Muscle layer of colon (tissue), 2 donors: Measurements from ENCODE around the gene ABLIM3.

ENCODE experiments used
- H3K27ac ChIP-seq: one replicate; pipeline ENCODE4 v1.7.0; 2013; ENCODE audit warnings: low read depth, mild to moderate bottlenecking, low read length, moderate library complexity
- H3K27me3 ChIP-seq, 2 donors: one replicate each; pipeline ENCODE4 v1.7.0; 2013; ENCODE audit warnings: low read length in 2 of 2, mild to moderate bottlenecking in 2 of 2; ENCODE audit not compliant: insufficient read depth in 2 of 2, control insufficient read depth in 1 of 2
- H3K36me3 ChIP-seq: one replicate; pipeline ENCODE4 v1.7.0; 2013; ENCODE audit warnings: mild to moderate bottlenecking, low read length; ENCODE audit not compliant: insufficient read depth
- H3K4me1 ChIP-seq: one replicate; pipeline ENCODE4 v1.7.0; 2013; ENCODE audit warnings: mild to moderate bottlenecking, low read length; ENCODE audit not compliant: insufficient read depth
- H3K4me3 ChIP-seq, 2 donors: one replicate each; pipeline ENCODE4 v1.7.0; 2013; ENCODE audit warnings: low read length in 2 of 2, low read depth in 1 of 2, mild to moderate bottlenecking in 1 of 2, moderate library complexity in 1 of 2
- H3K9ac ChIP-seq: one replicate; pipeline ENCODE4 v1.7.0; 2013; ENCODE audit warnings: low read length
- H3K9me3 ChIP-seq: one replicate; pipeline ENCODE4 v1.7.0; 2013; ENCODE audit warnings: mild to moderate bottlenecking, low read length
- donor health status: abdominal sarcoma.
- donor health status: Adenocarcinoma of cecum.

ABLIM3 gene

GRCh38 chr5:149298163-149298562 is 156.9 kb downstream of the ABLIM3 start:
- H3K9ac ChIP-seq: no peak overlapping the region

DNA sequence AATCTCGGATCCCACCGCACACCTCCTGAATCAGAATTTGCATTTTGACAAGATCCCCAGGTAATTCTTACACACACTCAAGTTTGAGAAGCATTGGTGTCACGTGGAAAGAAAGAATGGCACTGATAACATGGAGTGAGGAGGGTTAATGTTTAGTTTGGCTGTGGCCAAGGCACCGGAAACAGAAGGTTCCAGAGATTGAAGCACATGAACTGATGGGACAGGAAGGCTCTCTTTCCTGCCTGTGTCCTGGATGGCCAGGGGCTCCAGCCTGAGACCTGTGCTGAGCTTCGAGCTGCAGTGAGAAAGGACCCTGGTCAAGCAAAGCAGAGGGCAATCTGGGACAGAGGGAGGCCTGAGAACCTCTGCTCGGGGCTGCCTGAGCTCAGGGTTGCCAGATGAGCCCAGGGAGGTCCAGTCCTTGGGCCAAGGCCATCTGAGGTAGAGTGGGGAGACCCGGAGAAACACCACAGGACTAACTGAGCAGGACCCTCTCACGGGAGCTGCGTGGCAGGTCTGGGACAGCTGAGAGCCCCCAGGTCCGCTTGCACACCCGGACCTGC is 157.6 kb downstream of the ABLIM3 start:
- Histone ChIP-seq H3K4me3 (no peak overlapping the region), H3K4me1 (no peaks in the 10 kb centered on the region), H3K9ac (no peak overlapping the region), H3K36me3 (no peaks in the 10 kb centered on the region), H3K9me3 (no peaks in the 10 kb centered on the region), H3K27me3 (no peaks in the 10 kb centered on the region), H3K27ac (no peak overlapping the region)

More at GRCh38 chr5:149298163-149298562, 156.9 kb downstream of the ABLIM3 start:
- no peaks in the 10 kb centered on the region for H3K36me3 ChIP-seq
- no peaks in the 10 kb centered on the region for H3K9me3 ChIP-seq
- no peak overlapping the region for H3K27ac ChIP-seq
- no peak overlapping the region for H3K4me3 ChIP-seq
- no peaks in the 10 kb centered on the region for H3K4me1 ChIP-seq
- H3K27me3 ChIP-seq: no peaks in the 10 kb centered on the region

DNA sequence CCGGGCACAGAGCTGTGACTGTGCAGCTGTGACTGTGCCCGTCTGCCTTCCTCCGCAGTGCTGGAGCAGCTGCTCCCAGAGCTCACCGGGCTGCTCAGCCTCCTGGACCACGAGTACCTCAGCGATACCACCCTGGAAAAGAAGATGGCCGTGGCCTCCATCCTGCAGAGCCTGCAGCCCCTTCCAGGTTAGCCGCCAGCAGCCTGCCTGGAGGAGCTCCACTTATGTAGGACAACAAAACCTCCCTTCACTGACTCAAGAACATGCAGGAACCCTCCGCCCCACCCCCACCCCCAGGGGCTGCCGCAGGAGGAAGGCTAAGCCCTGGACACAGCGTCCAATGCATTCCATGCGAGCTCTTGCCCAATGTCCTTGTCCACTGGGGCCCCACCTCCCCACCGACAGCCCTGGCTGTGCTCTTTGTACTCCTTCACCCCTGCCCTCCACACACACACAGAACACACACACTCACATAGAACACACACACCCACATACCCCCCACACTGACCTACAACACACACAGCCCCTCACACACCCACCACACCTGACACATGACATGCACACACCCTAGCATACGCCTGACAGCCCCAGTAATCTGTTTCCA is 158.3 kb downstream of the ABLIM3 start:
- H3K27me3 ChIP-seq: no peaks in the 10 kb centered on the region
- no peaks in the 10 kb centered on the region for H3K36me3 ChIP-seq
- H3K27ac ChIP-seq: no peak overlapping the region
- H3K9ac ChIP-seq: no peak overlapping the region
- H3K4me3 ChIP-seq: no peak overlapping the region
- no peaks in the 10 kb centered on the region for H3K4me1 ChIP-seq
- no peaks in the 10 kb centered on the region for H3K9me3 ChIP-seq

DNA sequence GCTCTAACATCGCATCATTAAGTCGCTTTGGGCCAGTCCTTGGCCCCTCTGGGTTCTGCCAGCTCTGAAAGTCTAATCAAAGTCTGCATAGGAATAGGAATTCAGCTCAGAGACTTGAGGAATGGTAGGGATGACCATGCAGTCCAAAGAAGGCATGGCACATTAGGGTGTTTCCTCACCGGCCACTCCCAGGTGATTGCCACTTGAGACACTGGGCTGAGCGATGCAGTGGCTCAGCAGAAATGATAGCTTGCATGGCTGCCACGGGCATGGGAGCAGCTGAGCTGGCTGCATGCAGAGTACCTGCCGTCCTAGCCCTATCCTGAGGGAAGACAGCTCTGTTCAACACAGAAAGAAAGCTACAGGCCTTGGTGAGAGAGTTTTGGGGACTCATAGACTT is 159.1 kb downstream of the ABLIM3 start:
- no peak overlapping the region for H3K4me3 ChIP-seq
- H3K27ac ChIP-seq: no peak overlapping the region
- no peaks in the 10 kb centered on the region for H3K4me1 ChIP-seq
- H3K9ac ChIP-seq: no peak overlapping the region
- no peaks in the 10 kb centered on the region for H3K36me3 ChIP-seq
- H3K27me3 ChIP-seq: no peaks in the 10 kb centered on the region
- no peaks in the 10 kb centered on the region for H3K9me3 ChIP-seq

DNA sequence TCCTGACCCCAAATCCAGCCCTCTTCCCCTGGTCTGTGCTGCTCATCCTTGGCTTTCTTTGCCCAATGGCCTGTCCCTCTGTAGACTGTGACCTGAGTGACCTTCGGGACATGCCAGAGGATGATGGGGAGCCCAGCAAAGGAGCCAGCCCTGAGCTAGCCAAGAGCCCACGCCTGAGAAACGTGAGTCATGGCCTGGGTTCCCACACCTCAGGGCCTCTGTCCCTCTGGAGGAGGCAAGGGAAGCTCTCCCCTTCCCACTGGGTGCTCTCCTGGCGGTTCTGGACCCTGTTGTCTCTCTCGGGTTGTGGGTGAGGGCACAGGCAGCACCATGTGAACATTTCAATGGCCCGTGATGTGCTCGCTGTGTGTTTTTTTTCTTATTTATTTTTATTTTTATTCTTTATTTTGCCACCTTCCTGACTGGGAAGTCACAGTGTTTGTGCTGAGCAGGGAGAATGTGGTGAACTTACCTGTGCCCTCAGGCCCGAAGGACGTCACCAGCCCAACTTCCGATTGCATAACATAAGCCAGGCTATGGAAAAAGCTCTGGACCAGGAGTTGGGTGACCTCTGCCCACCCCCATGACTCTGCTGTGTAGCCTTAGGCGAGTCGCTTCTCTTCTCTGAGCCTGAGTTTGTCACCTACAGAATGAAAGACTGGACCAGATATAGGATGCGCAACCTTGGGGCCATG is 159.9 kb downstream of the ABLIM3 start:
- no peaks in the 10 kb centered on the region for H3K36me3 ChIP-seq
- H3K9ac ChIP-seq: no peak overlapping the region
- no peaks in the 10 kb centered on the region for H3K4me1 ChIP-seq
- no peaks in the 10 kb centered on the region for H3K9me3 ChIP-seq
- H3K27me3 ChIP-seq: no peaks in the 10 kb centered on the region
- no peak overlapping the region for H3K4me3 ChIP-seq
- no peak overlapping the region for H3K27ac ChIP-seq

GRCh38 chr5:149301744-149302380 is 160.6 kb downstream of the ABLIM3 start:
- no peak overlapping the region for H3K9ac ChIP-seq
- H3K36me3 ChIP-seq: no peaks in the 10 kb centered on the region
- H3K4me1 ChIP-seq: no peaks in the 10 kb centered on the region
- no peak overlapping the region for H3K27ac ChIP-seq
- H3K9me3 ChIP-seq: no peaks in the 10 kb centered on the region
- H3K27me3 ChIP-seq: no peaks in the 10 kb centered on the region
- no peak overlapping the region for H3K4me3 ChIP-seq

GRCh38 chr5:149302641-149303040 is 161.3 kb downstream of the ABLIM3 start:
- no peak overlapping the region for H3K4me3 ChIP-seq
- no peaks in the 10 kb centered on the region for H3K36me3 ChIP-seq
- no peaks in the 10 kb centered on the region for H3K4me1 ChIP-seq
- H3K27ac ChIP-seq: no peak overlapping the region
- H3K27me3 ChIP-seq: no peaks in the 10 kb centered on the region
- no peaks in the 10 kb centered on the region for H3K9me3 ChIP-seq
- no peak overlapping the region for H3K9ac ChIP-seq

- H3K4me1 ChIP-seq: no peaks in the 10 kb centered on the region
These were observed 161.9 kb downstream of the ABLIM3 start for GRCh38 chr5:149303210-149303609.

GRCh38 chr5:149304195-149305078 is 163.1 kb downstream of the ABLIM3 start:
- H3K27me3 ChIP-seq: no peaks in the 10 kb centered on the region
- H3K9ac ChIP-seq: no peak overlapping the region
- no peaks in the 10 kb centered on the region for H3K36me3 ChIP-seq
- no peak overlapping the region for H3K4me3 ChIP-seq
- H3K4me1 ChIP-seq: no peaks in the 10 kb centered on the region
- H3K9me3 ChIP-seq: no peaks in the 10 kb centered on the region
- H3K27ac ChIP-seq: no peak overlapping the region

More at GRCh38 chr5:149303210-149303609, 161.9 kb downstream of the ABLIM3 start:
- no peak overlapping the region for H3K9ac ChIP-seq
- H3K4me3 ChIP-seq: no peak overlapping the region
- H3K27ac ChIP-seq: no peak overlapping the region
- H3K9me3 ChIP-seq: no peaks in the 10 kb centered on the region
- H3K36me3 ChIP-seq: no peaks in the 10 kb centered on the region
- no peaks in the 10 kb centered on the region for H3K27me3 ChIP-seq

DNA sequence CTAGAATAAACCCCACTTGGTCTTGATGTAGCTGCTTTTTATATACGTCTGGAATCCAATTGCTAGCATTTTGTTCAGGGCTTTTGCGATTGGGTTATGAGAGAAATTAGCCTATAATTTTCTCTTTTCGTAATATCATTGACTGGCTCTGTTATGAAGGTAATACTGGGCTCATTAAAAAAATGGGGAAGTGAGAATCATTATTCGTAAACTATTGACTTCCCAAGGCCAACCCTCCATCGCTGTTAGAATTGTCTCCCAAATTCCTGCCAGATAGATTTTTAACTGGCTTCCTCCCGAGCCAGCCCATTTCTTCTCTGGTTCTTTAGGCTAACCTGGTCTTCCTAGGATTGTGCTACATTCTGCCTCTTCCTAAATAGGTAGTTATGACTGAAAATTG is 168.1 kb downstream of the ABLIM3 start:
- H3K4me1 ChIP-seq: no peaks in the 10 kb centered on the region
- no peak overlapping the region for H3K9ac ChIP-seq
- H3K9me3 ChIP-seq: no peaks in the 10 kb centered on the region
- H3K4me3 ChIP-seq: no peak overlapping the region
- no peak overlapping the region for H3K27ac ChIP-seq
- no peaks in the 10 kb centered on the region for H3K27me3 ChIP-seq
- no peaks in the 10 kb centered on the region for H3K36me3 ChIP-seq
